Pulmonary artery endothelial cell (primary cell): ENCODE measurements around the gene NDUFB4. TPM values are rescaled to one million over a fixed set of nuclear protein-coding genes. Genes with fewer than 3 reads are reported as not detected.
"Not testable (repeated sequence)": the region's sequence is repeated elsewhere in the genome, so short reads cannot be mapped to it uniquely, and the experiment has no call there.

ENCODE experiments used
- DNase-seq: peaks from one replicate; pipeline ENCODE4 v3.0.0-alpha.2; 2011; ENCODE audit warnings: low read depth, low spot score
- total RNA-seq: library from RNA; depleted of rRNA; stranded (reverse); fragments of >200 nt; gene quantifications from 2 replicates; pipeline ENCODE4 v1.2.3, GENCODE V29; 2014

NDUFB4 gene
- total RNA-seq, 1 donor from 2014 or later, result 30.3 TPM

GRCh38 chr3:120569222-120570057, 26.7 kb upstream of the NDUFB4 start:
- DNase-seq, result no peak

- DNase-seq, result no peak
Observed at GRCh38 chr3:120572027-120572426, 24.1 kb upstream of the NDUFB4 start.

- DNase-seq, result no peak
Observed at GRCh38 chr3:120587332-120587975, 8.7 kb upstream of the NDUFB4 start.

GRCh38 chr3:120595788-120596115, 384 bp upstream of the NDUFB4 start:
- DNase-seq, result no peak

GRCh38 chr3:120596853-120597223, 702 bp downstream of the NDUFB4 start:
- DNase-seq, result no peak

GRCh38 chr3:120597445-120598049, 1.4 kb downstream of the NDUFB4 start:
- DNase-seq, result no peak

GRCh38 chr3:120599211-120599610, 3.1 kb downstream of the NDUFB4 start:
- no peak for DNase-seq

- no peak for DNase-seq
Observed at GRCh38 chr3:120601554-120601953, 5.4 kb downstream of the NDUFB4 start.

- no peak for DNase-seq
Observed at GRCh38 chr3:120602682-120603081, 6.5 kb downstream of the NDUFB4 start.

GRCh38 chr3:120604382-120604781, 8.2 kb downstream of the NDUFB4 start:
- no peak for DNase-seq

GRCh38 chr3:120604784-120605183, 8.6 kb downstream of the NDUFB4 start:
- no peak for DNase-seq

GRCh38 chr3:120608506-120608905, 12.4 kb downstream of the NDUFB4 start:
- DNase-seq, result no peak

GRCh38 chr3:120614765-120615164, 18.6 kb downstream of the NDUFB4 start:
- DNase-seq, result no peak

GRCh38 chr3:120615847-120616609, 19.9 kb downstream of the NDUFB4 start:
- DNase-seq, result peak; percentile 37

- DNase-seq, result not testable (repeated sequence)
Observed at GRCh38 chr3:120616745-120617144, 20.6 kb downstream of the NDUFB4 start.

GRCh38 chr3:120622457-120622856, 26.3 kb downstream of the NDUFB4 start:
- DNase-seq, result no peak

GRCh38 chr3:120622870-120623726, 27.0 kb downstream of the NDUFB4 start:
- DNase-seq, result no peak

- no peak for DNase-seq
Observed at GRCh38 chr3:120623727-120624093, 27.6 kb downstream of the NDUFB4 start.

- DNase-seq, result no peak
Observed at GRCh38 chr3:120625159-120625586, 29.0 kb downstream of the NDUFB4 start.

- no peak for DNase-seq
Observed at GRCh38 chr3:120634539-120634938, 38.4 kb downstream of the NDUFB4 start.

- no peak for DNase-seq
Observed at GRCh38 chr3:120636795-120637401, 40.8 kb downstream of the NDUFB4 start.
